Fibroblast of villous mesenchyme (primary cell): ENCODE results near the gene ZBTB43. TPM values are rescaled to one million over a fixed set of nuclear protein-coding genes. Genes with fewer than 3 reads are reported as not detected.
"Not testable (repeated sequence)": the region's sequence is repeated elsewhere in the genome, so short reads cannot be mapped to it uniquely, and the experiment has no call there.

Experiments
- DNase-seq: peaks from one replicate; pipeline ENCODE4 v3.0.0-alpha.2; 2010; ENCODE audit warnings: low read depth
- H3K4me3 ChIP-seq: 2 replicates; pipeline ENCODE4 v1.5.1; 2011; ENCODE audit warnings: low read depth, mild to moderate bottlenecking, low read length
- total RNA-seq: library from RNA; depleted of rRNA; stranded (reverse); fragments of >200 nt; gene quantifications from 2 replicates; pipeline ENCODE4 v1.2.3, GENCODE V29; 2012
- TF ChIP-seq, protein P1 (sequence below): IDR thresholded peaks from 2 replicates; pipeline ENCODE4 v1.5.1; 2012; ENCODE audit warnings: low read depth, mild to moderate bottlenecking, low read length; ENCODE audit not compliant: insufficient read depth

ZBTB43 gene
- total RNA-seq, 1 donor = 13.0 TPM

DNA sequence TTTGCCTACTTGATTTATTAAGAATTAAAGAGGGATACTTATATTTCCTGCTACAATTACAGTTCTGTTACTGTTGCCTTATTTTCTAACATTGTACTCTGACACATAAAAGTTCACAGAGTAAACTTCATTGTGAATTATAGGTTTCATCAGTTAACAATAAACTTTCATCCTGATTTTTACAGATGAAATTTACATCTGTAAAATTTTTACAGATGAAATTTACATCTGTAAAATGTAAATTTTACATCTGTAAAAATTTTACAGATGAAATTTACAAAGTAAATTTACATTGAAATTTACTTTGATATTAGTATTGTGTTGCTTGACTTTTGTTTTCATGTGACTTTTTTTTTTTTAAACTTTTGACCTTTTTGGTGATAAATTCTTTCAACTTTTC is 9.3 kb downstream of the ZBTB43 start:
- no peak overlapping the region for H3K4me3 ChIP-seq
- no peak for DNase-seq
- TF ChIP-seq, protein P1, sequence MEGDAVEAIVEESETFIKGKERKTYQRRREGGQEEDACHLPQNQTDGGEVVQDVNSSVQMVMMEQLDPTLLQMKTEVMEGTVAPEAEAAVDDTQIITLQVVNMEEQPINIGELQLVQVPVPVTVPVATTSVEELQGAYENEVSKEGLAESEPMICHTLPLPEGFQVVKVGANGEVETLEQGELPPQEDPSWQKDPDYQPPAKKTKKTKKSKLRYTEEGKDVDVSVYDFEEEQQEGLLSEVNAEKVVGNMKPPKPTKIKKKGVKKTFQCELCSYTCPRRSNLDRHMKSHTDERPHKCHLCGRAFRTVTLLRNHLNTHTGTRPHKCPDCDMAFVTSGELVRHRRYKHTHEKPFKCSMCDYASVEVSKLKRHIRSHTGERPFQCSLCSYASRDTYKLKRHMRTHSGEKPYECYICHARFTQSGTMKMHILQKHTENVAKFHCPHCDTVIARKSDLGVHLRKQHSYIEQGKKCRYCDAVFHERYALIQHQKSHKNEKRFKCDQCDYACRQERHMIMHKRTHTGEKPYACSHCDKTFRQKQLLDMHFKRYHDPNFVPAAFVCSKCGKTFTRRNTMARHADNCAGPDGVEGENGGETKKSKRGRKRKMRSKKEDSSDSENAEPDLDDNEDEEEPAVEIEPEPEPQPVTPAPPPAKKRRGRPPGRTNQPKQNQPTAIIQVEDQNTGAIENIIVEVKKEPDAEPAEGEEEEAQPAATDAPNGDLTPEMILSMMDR = no peak

DNA sequence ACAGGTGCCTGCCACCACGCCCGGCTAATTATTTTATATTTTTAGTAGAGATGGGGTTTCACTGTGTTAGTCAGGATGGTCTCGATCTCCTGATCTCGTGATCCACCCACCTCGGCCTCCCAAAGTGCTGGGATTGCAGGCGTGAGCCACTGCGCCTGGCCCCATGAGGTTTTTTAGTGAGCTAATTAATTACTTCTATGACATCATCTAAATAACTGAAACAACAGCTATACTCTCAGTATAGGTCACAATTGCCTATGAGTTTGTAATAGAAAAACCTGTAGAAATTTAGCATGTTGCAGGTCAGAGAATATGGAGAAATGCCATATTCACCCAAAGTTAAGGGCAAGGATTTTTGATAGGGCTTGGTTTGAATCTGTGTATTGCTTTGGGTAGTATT is 12.8 kb downstream of the ZBTB43 start:
- H3K4me3 ChIP-seq, DNase-seq: not testable (repeated sequence)

DNA sequence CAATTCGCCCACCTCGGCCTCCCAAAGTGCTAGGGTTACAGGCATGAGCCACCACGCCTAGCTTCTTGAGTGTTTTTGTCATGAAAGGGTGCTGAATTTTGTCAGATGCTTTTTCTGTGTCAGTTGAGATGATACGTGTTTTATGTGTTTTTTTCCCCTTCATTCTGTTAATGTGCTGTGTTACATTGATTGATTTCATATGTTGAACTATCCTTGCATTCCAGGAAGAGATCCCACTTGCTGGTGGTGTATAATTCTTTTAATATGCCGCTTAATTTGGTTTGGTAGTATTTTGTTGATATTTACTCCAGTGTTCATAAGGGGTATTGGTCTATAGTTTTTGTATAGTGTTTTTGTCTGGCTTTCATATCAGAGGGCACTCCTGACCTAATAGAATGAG is 13.6 kb downstream of the ZBTB43 start:
- TF ChIP-seq, protein P1 = no peak
- no peak for DNase-seq
- H3K4me3 ChIP-seq = no peak overlapping the region

DNA sequence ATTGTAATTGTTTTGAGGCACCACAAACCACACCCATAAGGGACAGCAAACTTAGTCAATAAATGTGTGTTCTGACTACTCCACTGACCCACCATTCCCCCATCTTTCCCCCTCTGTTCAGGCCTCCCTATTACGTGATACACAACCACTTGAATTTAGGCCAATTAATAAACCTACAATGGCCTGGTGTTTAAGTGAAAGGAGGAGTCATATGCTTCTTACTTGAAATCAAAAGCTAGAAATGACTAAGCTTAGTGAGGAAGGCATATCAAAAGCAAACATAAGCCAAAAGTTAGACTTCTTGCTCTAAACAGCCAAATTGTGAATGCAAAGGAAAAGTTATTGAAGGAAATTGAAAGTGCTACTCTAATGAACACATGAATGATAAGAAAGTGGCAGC is 14.6 kb downstream of the ZBTB43 start:
- H3K4me3 ChIP-seq = no peak overlapping the region
- DNase-seq = no peak
- TF ChIP-seq, protein P1 = no peak

DNA sequence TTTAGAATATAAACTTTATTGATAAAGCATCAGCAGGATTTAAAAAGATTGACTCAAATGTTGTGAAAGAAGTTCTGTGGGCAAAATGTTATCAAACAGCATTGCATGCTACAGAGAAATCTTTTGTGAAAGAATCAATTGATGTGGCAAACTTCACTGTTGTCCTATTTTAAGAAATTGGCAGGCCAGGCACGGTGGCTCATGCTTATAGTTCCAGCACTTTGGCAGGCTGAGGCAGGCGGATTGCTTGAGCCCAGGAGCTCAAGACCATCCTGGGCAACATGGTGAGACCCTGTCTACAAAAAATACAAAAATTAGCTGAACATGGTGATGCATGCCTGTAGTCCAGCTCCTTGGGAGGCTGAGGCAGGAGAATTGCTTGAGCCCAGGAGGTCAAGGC is 17.4 kb downstream of the ZBTB43 start:
- no peak overlapping the region for H3K4me3 ChIP-seq
- TF ChIP-seq, protein P1 = no peak
- no peak for DNase-seq

DNA sequence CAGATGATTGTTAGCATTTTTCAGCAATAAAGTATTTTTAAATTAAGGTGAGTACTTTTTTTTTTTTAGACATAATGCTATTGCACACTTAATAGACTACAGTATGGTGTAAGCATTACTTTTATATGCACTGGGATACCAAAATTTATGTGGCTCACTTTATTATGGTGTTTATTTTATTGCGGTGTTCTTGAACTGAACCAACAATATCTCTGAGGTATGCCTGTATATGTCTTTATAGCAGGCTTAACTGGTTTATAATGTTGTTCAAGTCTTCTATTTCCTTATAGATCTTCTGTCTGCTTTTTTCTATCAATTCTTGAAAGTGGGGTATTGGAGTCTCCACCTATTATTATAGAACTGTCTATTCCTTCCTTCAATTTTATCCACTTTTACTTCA is 18.0 kb downstream of the ZBTB43 start:
- no peak overlapping the region for H3K4me3 ChIP-seq
- DNase-seq = no peak
- TF ChIP-seq, protein P1 = no peak

DNA sequence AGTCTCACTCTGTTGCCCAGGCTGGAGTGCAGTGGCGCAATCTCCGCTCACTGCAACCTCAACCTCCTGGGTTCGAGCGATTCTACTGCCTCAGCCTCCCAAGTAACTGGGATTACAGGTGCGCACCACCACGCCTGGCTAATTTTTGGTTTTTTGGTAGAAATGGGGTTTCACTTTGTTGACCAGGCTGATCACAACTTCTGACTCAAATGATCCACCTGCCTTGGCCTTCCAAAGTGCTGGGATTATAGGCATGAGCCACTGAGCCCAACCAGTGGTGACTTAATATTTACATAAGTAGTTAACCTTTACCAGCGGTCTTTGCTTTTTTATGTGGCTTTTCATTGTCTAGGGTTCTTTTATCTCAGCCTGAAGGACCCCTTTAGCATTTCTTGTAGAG is 19.2 kb downstream of the ZBTB43 start:
- not testable (repeated sequence) for DNase-seq, H3K4me3 ChIP-seq

DNA sequence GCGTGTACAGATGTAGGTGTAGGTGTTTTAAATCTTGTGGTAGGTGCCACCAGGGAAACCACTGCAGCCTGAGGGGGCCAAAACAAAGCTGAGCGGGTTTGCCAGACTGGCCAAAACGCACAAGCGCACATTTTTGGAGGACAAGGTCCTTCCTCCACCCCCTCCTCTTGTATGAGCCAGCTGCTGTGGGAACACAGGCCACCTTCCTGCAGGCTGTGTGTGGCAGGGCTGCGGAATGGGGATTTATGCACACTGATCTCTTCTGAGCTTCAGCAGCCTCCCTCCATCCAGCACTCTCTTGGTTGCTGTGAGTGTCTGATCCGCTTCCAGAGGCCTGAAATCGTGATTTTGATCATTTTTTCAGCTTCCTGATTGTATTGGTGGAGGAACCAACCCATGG is 22.4 kb downstream of the ZBTB43 start:
- H3K4me3 ChIP-seq = no peak overlapping the region
- DNase-seq = no peak
- TF ChIP-seq, protein P1 = no peak
